D721Med (cell line): ENCODE measurements around the gene HPGDS.
"Not testable (repeated sequence)": the region's sequence is repeated elsewhere in the genome, so short reads cannot be mapped to it uniquely, and the experiment has no call there.

Experiments used
- DNase-seq: peaks from one replicate; pipeline ENCODE4 v3.0.0; 2011; ENCODE audit warnings: low spot score; ENCODE audit not compliant: insufficient read length
- FAIRE-seq: peaks from 2 replicates; lab custom pipeline; 2011; peaks lifted over from hg19 to GRCh38; lab: Jason Lieb, UNC
- CTCF ChIP-seq: IDR thresholded peaks from 2 replicates; pipeline ENCODE4 v1.5.1; 2012; ENCODE audit warnings: mild to moderate bottlenecking, control low read depth; ENCODE audit not compliant: insufficient read depth; ENCODE audit errors: missing control alignments

HPGDS gene

GRCh38 chr4:94342694-94343093 lies at the start of gene HPGDS:
Gene HPGDS (minus strand): TSS chr4:94342836. CDS start chr4:94334629, 8,207 bp downstream.
- DNase-seq = no peak
- no peak for FAIRE-seq
- no peak for TF ChIP-seq CTCF

- peak; percentile 60 for TF ChIP-seq CTCF
- no peak for DNase-seq
- peak; percentile 32 for FAIRE-seq
These were observed 48.3 kb upstream of the HPGDS start for GRCh38 chr4:94390804-94391410.

GRCh38 chr4:94389595-94390267 lies 47.1 kb upstream of the HPGDS start:
- FAIRE-seq = no peak
- no peak for DNase-seq
- TF ChIP-seq CTCF = no peak

- DNase-seq, FAIRE-seq: not testable (repeated sequence)
These were observed 45.3 kb upstream of the HPGDS start for GRCh38 chr4:94387965-94388364.

- DNase-seq = not testable (repeated sequence)
These were observed 42.8 kb upstream of the HPGDS start for GRCh38 chr4:94385452-94385851.

GRCh38 chr4:94382891-94383290 lies 40.3 kb upstream of the HPGDS start:
- FAIRE-seq, DNase-seq: not testable (repeated sequence)

More at GRCh38 chr4:94385452-94385851, 42.8 kb upstream of the HPGDS start:
- FAIRE-seq = not testable (repeated sequence)

GRCh38 chr4:94378047-94378446 lies 35.4 kb upstream of the HPGDS start:
- peak; percentile 94 for FAIRE-seq
- no peak for TF ChIP-seq CTCF
- DNase-seq = no peak

GRCh38 chr4:94377294-94377693 lies 34.7 kb upstream of the HPGDS start:
- DNase-seq (no peak), FAIRE-seq (no peak)
- TF ChIP-seq CTCF = no peak
